Muscle of back (tissue), 11 donors: ENCODE data around the gene SELENOS. TPM values are rescaled to one million over a fixed set of nuclear protein-coding genes. Genes with fewer than 3 reads are reported as not detected.
A peak's percentile ranks its signal among the peaks of the same experiment; 100 is the strongest.

Source experiments
- DNase-seq, 3 donors: peaks; one replicate each; pipeline versions ENCODE4 v3.0.0 to v3.0.0-alpha.2; 2013
- polyA plus RNA-seq, 10 donors: library from polyadenylated mRNA; unstranded; fragments of 120-200 nt; gene quantifications; one replicate each; pipeline ENCODE4 v1.2.1, GENCODE V29; 2013; ENCODE audit not compliant: insufficient read length in 10 of 10

Gene SELENOS
- polyA plus RNA-seq, 10 donors: 36.4 to 49.9 (median 39.4) TPM

GRCh38 chr15:101254157-101255050 lies 22.9 kb downstream of the SELENOS start:
- DNase-seq: no peak

DNA sequence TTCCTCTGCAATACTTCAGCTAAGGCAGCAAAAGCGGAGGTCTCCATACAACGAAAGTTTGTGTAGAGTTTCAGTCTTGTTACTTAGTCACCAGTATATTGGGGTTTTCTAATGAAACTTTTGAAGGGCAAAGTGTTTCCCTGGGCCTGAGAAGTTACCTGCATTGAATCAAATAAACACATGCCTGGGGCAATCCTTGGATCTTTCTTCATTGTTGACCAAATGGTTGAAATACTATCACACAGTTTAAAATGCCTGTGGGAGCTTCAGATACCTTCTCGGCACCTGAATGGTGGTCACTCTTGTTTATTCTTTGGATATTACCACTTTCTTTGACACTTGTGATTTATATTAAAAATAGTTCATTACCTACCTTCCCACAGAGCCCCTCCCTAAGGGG lies 24.4 kb downstream of the SELENOS start:
- DNase-seq: no peak

- DNase-seq: peak; percentile 94 to 98 (median 97)
These were observed 25.2 kb downstream of the SELENOS start, which contains the start of gene CHSY1 for GRCh38 chr15:101251830-101252820. CHSY1 (minus strand) TSS chr15:101252048; CDS start chr15:101251456, 592 bp downstream.

DNA sequence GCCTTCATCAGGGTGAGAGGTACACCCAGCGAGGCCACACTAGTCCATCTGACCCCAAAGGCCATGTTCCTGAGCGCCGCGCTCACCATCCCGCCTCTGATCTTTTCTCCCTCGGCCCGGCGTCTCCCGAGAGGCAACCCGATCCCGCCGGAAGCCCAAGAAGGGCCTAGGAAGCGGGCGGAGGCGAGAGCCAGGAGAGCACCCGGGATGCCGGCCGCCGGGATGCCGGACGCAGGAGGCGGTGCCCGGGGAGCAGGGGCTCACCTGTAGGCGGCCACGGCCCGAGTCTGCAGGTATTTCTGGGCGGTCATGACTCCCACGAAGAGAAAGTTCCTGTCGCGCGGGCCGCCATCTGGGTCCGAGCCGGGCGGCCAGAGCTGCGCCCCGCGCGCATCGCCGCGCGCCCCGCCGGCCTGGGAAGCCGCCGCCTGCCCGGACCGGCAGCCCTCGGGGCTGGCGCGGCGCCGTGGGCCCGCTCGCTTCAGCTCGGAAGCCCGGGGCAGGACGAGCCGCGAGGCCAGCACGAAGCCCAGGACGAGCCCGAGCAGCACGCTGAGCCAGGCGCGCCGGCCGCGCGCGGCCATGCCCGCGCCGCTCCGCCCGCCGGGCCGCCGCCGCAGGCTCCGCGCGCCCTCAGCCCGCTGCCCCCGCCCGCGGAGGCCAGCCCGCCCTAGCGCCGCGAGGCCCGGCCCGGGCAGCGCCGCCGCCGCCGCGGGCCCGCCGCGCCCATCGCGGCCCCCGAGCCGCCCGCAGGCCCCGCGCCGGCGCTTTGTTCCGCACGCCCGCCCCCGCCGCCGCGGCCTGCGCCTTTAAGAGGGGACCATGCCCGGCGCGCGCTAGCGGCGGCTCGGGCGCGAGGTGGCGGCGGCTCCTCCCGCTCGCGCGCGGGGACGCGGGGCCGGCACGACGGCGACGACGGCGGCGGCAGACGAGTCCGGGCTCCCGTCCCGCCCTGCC lies 26.1 kb downstream of the SELENOS start:
- DNase-seq: peak in 1 of 3 donors; percentile 44

- DNase-seq: peak in 2 of 3 donors; percentile 64 to 66
These were observed 26.9 kb downstream of the SELENOS start for GRCh38 chr15:101250341-101250831.

GRCh38 chr15:101248274-101248673 lies 29.0 kb downstream of the SELENOS start:
- DNase-seq: no peak

GRCh38 chr15:101246824-101247745 lies 30.2 kb downstream of the SELENOS start:
- no peak for DNase-seq

GRCh38 chr15:101246391-101246790 lies 30.9 kb downstream of the SELENOS start:
- DNase-seq: no peak

GRCh38 chr15:101244889-101245668 lies 32.2 kb downstream of the SELENOS start:
- no peak for DNase-seq

DNA sequence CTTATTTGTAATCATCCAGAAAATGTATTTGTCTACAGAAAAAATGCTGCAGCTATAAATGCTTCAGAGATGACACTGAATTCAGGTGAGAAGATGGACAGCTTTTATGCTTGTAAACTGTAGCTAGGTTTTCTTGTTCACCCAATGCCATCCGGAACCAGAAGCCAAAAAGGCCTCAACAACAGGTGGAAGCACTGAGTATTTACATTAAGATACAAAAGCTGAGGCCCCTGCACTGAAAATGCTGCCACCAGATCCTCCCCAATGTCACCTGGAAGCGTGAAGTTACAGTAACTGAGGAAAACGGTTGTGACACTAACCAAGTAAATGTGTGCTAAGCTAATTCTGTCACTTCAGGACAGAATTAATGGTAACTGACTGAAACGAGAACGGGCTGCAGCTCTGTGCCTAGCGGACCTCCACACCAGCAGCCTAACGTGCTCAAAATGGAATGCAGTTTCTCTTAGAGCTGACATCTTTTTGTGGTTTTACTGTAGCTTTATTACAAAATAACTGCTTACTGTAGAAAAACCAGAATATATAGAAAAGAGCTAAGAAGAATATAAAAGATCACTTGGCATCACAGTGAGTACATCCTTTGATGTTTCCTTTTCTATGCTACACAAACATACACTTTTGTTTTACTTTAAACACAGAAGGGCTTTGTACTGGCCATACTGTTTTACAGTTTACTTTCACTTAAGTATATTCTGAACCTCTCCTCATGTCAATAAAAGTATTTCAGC lies 33.1 kb downstream of the SELENOS start:
- no peak for DNase-seq

- no peak for DNase-seq
These were observed 33.9 kb downstream of the SELENOS start for GRCh38 chr15:101243420-101243819.

GRCh38 chr15:101242999-101243336 lies 34.3 kb downstream of the SELENOS start:
- no peak for DNase-seq

DNA sequence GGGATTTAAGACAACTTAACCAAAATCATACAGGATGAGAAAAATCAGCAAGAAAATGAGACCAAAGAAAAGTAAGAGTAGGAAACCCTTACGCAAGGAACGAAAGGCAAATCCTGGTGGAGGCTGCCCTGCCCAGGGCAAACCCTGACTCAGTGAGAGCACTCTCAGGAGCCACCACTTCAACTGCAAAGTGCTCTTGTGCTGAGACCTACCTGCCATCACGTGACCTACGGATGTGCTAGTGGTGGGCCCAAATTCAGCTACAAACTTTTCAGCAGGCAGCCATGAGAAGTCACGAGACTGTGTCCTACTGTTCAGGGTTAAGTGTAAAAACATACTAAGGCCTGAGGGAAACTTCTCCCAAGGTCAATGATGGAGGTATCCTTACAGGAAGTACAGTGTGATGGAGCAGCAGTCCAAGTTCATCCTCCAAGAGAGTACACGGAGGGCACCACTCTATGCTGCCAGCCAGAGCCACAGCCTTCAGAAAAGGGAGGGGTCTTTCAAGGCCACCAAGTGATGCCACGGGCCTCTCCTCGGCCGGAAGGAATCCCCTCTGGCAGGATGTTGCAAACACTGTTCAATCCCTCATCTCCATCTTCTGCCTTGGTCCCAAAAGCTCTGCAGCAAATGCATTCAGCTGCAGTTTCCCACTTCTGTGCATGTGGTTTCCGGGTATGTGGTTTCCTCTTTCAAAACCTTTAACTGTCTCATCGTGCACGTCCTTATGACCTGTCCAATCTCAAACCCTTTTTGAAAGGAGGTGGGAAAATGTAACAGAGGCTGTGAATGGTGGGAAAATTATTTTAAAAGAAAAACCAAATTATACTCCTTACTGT lies 34.9 kb downstream of the SELENOS start:
- DNase-seq: peak in 1 of 3 donors; percentile 53

- peak; percentile 45 to 77 (median 55) for DNase-seq
These were observed 36.9 kb downstream of the SELENOS start for GRCh38 chr15:101240358-101240757.

- no peak for DNase-seq
These were observed 37.6 kb downstream of the SELENOS start for GRCh38 chr15:101239724-101240136.

DNA sequence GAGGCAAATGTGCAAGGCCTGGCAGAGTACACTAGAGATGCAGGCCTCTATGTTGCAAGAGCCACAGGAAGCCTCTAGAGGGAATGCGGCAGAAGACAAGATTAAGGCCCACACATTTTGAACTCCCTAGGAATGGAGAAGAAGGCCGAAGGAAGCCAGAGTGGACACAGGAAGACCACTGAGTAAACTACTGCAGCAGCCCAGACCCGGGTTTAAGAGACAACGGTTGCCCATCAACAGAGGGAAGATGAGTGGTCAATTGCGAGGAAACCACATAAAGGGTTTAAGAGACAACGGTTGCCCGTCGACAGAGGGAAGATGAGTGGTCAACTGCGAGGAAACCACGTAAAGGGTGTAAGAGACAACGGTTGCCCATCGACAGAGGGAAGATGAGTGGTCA lies 40.0 kb downstream of the SELENOS start:
- DNase-seq: no peak

GRCh38 chr15:101233651-101234280 lies 43.5 kb downstream of the SELENOS start:
- DNase-seq: no peak
